A204.1 (cell line): ENCODE data around the gene ADISSP.

Experiments used
- FAIRE-seq: peaks from 2 replicates; lab custom pipeline; 2012; peaks lifted over from hg19 to GRCh38; lab: Jason Lieb, UNC

ADISSP gene

DNA sequence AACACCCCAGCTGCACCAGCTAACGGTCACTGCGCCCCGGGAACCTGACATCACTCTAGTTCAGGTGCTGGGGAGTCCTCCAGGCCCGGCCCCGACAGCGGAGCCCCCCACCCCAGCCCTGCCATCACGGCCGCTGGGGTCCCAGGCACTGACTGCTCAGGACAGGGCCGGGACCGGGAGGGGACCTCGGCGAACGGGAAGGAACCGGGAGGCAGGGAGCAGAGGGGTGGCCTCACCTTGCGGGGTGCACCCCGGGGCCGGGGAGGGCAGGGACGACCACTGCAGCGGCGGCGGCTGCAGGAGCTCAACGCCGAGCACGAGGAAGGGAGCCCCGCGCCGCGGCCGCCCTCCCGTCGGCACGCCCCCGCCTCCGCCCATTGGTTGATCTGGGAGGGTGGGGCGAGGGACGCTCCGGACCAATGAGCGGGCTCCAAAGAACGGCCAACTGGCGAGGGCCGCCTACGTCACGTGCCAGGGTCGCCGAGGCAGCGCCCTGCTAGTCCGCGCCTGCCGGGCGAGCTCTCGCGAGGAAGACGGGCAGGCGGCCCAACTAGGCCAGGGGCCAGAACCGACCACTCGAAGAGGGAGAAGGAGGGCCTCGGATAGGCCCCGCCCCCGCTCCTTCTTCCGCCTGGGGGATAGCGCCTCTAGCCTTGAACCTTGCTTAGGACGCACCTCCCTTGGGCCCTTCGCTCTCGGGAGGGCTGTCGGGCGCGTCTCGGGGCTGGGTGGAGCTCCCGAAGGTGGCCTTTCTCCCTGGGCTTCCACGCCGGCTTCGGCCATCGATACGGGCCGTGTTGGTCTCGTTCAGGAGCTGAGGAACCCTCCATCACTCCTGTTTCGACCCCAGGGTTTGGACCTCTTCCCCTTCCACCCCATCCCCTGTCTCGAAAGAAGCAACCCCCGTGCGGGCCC, at the start of gene ADISSP:
ADISSP (minus strand) TSS at position 327 of the 915 bp plus-strand sequence. CDS start 7,653 bp downstream, outside the sequence.
- peak; percentile 97 for FAIRE-seq

DNA sequence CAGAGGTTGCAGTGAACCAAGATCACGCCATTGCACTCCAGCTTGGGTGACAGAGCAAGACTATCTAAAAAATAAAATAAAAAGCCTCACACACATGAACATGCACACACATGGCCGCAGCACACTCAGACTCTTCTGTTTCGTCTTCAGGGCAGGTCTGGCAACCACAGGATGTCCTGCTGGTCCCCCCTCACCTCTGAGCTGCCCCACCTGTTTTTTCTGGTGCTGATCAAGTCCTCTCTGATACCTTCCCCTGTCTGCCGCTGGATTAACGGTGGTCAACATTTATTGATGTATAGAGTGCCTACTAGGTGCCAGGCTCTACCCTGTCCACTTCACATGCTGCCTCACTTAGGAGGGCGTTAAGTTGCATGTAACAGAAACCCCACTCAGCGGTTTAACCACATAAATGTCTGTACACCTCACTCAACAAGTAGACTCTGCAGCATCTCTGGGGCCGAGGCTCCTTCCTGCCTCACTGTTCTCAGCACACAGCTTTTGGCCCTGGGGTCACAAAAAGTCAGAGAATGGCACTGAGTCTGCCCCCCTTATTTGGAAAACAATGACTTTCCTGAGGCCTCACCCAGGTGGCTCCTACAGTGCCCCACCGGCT, 48.3 kb upstream of the ADISSP start:
- no peak for FAIRE-seq

DNA sequence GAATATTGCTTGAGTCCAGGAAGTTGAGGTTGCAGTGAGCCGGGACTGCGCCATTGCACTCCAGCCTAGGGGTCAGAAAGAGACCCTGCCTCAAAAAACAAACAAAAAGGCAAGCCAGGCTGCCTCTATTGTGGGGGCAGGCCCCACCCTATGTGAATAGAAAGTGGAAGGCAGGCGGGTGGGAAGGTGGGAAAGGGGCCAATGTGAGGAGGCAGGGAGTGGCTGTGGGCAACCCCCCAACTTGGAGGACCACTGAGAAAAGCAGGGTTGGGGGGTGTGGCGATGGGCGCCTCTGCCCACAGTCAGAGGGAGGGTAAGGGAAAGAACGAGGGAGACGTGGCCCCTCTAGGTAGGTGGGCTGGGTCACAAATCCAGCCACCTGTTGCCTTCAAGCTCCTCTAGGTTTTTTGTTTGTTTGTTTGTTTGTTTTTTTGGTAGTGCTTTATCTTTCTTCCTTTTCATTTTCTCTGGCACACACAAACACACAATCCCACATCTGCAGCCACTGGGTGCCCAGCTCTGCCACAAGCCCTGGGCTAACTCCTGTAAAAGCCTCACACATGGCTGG, 47.5 kb upstream of the ADISSP start:
- no peak for FAIRE-seq

DNA sequence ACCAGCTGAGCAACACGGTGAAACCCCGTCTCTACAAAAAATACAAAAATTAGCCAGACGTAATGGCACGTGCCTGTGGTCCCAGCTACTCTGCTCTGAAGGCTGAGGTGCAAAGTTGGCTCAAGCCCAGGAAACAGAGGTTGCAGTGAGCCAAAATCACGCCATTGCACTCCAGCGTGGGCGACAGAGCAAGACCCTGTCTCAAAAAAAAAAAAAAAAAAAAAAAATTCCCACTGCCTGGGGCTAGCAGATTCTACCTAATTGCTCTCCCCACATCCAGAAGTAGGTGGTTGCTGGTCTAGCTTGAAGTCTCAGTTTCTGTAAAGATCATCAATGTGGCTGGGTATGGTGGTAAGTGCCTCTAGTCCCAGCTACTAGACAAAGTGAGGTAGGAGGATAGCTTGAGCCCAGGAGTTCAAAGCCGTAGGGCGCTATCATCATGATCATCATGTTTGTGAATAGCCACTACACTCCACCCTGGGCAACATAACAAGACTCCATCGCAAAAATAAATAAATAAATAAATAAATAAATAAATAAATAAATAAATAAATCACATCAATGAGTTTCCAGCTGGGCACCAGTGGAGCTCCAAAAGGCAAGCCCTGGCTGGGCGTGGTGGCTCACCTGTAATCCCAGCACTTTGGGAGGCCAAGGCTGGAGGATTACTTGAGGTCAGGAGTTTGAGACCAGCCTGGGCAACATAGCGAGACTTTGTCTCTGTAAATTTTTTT, 46.5 kb upstream of the ADISSP start:
- FAIRE-seq, result no peak

DNA sequence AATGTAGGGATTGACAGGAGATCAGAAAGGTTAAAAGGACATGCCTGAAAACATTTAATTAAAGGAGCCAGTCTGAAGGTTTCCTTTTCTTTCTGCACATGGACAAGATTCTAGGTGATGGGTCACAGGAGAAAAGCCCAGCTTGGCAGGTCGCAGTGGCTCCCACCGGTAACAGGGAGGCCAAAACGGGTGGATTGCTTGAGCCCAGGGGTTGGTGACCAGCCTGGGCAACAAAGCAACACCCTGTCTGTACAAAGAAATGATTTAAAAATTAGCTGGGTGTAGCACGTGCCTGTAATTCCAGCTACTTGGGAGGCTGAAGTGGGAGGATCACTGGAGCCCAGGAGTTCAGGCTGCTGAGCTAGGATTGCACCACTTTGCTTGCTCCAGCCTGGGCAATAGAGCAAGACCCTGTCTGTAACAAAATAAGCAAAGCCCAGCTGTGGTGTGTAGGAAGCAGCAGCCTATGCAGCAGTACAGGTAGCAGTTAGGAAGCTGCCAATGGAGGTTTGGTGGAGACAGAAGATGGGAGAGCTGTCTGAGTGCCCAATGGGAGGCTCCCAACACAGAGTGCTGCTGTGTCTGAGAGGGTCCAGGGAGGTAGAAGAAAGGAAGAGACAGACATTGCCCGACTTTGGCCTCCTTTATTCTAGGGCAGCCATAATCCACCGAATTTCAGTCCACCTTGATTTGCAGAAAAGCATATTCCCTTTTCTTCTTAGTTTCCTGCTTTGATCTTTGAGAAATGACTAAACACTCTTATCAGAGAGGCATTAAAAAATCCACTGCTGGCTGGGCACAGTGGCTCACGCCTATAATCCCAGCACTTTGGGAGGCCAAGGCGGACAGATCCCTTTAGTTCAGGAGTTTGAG, 45.7 kb upstream of the ADISSP start:
- FAIRE-seq, result no peak

DNA sequence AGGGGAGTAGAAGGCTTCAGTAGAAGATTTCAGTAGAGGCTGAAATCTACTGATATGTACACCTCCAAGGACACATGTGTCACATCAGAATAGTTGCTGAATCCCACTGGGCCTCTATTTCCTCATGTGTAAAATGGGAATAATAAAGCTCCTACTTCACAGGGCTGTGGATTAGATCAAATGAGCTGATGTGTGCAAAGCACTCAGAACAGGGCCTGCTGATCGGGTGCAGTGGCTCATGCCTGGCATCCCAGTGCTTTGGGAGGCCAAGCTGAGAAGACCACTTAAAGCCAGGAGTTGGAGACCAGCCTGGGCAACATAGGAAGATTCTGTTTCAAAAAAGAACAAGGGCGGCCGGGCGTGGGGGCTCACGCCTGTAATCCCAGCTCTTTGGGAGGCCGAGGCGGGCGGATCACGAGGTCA, 44.7 kb upstream of the ADISSP start:
- no peak for FAIRE-seq

DNA sequence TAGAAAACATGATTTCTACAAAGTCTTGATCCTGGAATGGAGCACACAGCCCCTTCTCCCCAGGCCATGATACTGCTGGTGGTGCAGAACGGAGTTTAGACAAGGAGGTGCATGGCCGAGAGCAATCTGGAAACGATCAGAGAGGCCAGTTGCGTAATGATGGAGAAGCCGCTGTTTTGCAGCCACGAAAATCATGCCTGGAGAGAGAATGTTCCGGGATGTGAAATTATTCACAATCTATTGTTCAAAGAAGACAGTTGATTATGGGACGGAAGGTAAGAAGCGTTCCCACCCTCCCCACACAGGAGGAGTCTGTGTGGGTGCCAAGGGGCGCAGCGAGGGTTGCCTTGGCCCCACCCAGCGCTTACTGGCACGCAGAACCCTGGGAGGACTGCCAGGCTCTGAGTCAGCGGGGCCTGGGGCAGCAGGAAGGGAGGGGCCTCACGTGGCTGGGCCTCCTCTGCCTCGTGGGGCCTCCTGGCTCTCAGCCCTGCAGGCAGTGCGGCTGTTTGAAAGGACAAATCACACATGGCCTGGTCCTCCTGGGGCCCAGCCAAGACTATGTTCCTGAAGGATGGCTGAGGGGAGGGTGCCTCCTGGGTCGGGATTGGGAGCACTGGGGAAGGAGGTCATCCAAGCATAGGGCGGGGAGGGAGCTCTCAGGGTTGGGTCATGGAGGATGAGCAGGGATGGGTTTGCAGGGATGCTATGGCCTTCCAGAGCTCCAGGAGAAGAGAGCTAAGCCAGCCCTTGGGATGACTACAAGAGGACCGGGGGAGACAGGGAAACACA, 44.1 kb upstream of the ADISSP start:
- FAIRE-seq, result peak; percentile 40

DNA sequence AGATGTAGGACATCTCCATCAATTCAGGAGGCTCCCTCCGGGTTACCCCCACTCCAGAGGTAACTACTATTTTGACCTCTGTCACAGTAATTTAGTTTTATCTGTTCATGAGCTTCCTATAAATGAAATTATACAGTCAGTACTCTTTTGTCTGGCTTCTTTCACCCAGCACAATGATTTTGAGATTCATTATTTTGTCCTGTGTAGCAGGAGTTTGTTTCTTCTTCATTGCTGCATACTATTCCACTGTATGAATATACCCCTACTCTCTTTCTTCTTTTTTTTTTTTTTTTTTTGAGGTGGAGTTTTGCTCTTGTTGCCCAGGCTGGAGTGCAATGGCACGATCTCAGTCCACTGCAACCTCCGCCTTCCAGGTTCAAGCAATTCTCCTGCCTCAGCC, 41.0 kb upstream of the ADISSP start:
- FAIRE-seq, result no peak

DNA sequence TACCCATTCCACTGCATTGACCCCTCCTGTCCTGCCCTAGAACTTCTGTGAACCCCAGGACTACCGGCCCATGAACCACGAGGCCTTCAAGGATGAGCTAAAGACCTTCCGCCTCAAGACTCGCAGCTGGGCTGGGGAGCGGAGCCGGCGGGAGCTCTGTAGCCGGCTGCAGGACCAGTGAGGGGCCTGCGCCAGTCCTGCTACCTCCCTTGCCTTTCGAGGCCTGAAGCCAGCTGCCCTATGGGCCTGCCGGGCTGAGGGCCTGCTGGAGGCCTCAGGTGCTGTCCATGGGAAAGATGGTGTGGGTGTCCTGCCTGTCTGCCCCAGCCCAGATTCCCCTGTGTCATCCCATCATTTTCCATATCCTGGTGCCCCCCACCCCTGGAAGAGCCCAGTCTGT, 37.2 kb upstream of the ADISSP start:
- FAIRE-seq, result no peak

DNA sequence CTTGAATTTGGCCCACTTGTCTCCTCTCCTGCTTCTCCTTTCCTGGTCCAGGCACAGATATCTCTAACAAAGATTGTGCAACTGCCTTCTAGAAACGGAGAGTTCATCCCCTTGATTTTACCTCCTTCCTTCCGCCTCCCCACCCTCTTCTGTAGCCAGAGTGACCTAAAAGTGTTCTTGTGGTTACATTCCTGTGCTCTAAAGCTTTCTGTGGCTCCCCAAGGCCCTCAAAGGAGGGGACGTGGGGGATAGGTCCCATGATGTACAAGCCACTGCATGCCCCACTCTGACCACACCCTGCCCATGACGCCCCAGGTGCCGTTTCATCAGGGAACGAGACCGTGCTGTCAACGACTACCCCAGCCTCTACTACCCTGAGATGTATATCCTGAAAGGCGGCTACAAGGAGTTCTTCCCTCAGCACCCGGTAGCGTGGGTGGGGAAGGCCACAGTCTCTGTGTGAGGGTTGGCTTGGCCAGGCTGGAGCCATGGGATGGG, 36.8 kb upstream of the ADISSP start:
- FAIRE-seq, result no peak

DNA sequence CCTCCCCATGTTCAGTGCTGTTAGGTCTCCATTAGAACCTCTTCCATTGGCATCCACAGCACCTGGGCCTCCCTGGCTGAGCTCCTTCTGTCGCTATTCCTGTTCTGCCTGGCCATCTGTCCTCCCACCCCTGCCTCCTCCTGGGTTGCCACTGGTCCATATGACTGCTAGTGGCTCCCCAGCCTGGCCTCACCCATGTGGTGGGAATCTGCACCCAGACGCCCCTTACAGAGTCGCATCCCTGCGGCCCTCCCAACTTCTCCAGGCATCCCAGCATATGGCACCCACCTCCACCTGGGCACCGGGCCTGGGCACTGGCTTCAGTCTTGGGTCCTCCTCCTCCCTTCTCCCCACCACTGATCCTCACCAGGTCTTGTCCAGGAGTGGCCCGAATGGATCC, 36.3 kb upstream of the ADISSP start:
- FAIRE-seq, result no peak

DNA sequence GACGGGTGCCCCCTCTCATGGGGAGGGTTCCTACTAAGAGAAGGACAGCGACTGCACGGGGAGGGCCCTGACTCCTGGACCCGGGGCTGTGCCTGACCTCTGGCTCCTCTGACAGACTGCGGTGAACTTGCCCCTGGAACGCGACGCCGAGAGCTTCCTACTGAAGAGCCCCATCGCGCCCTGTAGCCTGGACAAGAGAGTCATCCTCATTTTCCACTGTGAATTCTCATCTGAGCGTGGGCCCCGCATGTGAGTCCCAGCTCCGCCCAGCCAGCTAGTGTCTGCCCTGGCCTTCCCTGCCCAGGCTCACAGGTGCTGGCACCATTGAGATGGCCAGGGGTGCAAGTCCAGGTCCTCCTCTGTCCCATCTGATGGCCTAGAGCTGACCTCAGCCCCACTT, 35.7 kb upstream of the ADISSP start:
- FAIRE-seq, result no peak

DNA sequence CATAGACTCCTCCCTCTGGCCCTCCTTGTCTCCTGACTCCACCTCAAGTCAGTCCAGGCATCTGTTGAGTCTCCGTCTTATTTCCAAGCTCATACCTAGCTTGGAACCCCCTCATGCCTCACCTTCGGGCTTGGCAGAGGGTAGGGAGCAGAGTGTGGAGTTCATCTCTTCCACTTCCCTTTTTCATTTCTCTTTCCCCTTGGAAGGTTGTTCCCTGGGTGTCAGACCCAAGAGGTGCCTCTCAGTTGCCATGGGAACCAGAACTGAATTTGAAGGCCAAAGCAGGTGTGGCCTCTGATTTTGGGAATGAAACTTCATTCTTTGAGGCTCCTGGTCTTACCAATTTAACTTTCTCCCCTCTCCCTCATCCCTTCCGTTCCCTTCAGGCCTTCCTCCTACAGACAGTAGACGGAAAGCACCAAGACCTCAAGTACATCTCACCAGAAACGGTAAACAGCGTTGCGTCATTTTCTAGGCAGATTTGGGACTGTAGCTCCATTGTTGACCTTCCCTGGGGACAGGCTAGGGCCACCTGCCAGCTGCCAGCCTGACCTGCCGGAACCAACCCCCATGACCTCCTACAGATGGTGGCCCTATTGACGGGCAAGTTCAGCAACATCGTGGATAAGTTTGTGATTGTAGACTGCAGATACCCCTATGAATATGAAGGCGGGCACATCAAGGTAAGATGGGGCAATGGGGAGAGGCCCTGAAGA, 35.1 kb upstream of the ADISSP start:
- no peak for FAIRE-seq

DNA sequence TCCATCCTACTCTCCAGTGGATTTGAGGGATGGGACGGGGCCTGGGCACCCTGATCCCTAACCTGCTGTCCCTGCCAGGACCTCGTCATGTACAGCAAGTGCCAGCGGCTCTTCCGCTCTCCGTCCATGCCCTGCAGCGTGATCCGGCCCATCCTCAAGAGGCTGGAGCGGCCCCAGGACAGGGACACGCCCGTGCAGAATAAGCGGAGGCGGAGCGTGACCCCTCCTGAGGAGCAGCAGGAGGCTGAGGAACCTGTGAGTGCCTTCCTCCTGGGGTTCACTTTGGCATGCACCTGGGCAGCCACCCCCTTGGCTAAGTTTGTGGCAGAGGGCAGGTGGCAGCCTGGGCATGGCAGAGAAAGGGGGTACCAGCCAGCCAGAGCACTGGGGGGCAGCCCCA, 34.3 kb upstream of the ADISSP start:
- no peak for FAIRE-seq

DNA sequence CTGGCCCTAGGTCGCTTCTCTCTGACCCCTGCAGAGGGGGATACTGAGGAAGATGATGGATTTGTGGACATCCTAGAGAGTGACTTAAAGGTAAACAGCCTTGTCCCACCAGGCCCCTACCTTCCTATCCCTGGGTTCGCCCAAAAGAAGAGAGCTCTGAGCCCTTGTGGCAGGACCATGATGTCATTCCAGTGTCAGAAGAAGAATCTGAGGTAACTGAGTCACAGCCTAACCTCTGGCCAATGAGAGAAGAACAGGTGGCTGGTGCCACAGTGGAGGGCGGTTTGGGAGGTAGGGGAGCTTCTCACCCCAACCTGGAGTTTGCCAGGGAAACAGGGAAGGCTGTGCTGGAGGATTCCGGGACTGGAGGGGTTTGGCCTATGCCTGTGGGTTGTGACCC, 33.7 kb upstream of the ADISSP start:
- FAIRE-seq, result no peak

DNA sequence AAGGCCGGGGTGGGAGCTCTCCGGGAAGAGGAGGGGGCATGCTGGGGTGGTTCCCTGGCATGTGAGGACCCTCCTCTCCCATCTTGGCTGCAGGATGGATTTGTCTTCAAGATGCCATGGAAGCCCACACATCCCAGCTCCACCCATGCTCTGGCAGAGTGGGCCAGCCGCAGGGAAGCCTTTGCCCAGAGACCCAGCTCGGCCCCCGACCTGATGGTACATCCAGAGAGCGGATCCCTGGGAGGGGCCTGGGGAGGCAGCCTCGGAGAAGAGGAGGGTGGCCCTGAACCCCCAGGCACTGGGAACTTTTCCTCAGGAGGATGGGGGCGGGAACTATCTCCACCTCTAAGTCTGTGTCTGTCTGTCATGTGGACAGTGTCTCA, 33.3 kb upstream of the ADISSP start:
- FAIRE-seq, result no peak

DNA sequence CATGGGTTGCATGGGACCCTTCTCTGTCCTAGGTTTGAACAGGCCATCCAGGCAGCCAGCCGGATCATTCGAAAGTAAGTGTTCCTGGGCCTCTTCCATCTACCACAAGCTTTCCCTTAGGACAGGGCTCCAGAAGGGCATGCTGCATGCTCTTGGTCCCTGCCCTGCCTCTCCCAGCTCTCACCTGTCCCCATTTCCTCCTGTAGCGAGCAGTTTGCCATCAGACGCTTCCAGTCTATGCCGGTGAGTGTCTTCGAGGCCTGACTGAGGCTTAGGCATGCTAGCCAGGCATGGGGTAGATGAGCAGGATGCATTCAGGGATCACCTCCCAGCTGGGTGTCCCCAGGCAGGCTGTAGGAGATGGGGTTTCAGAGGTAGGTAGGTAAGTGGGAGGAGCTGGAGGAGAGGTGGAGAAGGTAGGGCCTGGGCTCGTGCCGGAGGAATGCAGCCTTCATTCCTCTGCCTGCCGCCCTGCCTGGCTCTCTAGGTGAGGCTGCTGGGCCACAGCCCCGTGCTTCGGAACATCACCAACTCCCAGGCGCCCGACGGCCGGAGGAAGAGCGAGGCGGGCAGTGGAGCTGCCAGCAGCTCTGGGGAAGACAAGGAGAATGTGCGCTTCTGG, 32.8 kb upstream of the ADISSP start:
- FAIRE-seq, result no peak

DNA sequence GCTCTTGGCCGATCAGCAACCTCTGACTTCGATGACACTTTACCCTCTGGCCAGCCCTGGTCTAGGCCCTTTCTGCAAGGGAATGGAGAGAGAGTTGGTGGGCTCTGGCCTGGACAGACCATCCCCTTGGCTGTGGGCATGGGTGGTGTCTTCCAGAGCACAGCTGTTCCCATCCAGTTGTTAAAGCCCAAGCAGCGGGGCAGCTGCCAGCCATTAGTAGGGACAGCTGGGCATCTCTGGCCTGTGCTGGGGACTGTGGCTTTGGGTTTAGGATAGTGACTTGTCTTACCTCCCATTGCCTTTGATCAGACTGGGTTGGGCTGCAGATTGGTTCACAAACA, 31.3 kb upstream of the ADISSP start:
- no peak for FAIRE-seq

DNA sequence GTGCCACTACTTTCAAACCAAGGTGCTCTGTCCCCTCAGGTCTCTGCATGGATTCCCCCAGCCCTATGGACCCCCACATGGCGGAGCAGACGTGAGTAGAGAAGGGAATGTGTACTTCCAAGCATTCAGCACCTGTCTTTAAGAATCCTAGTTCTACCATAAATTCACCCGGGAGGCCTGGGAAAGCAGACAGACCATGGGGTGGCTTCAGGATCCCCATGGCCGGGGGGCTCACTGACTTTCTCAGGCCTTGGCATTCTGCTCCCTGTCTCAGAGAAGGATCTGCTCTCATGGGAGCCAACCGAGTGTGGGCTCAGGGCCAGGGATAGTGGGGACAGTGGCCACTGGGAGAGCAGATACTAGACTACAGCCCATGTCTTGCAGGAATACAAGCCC, 30.8 kb upstream of the ADISSP start:
- no peak for FAIRE-seq
